ENCODE results near the gene CBL.

DNA sequence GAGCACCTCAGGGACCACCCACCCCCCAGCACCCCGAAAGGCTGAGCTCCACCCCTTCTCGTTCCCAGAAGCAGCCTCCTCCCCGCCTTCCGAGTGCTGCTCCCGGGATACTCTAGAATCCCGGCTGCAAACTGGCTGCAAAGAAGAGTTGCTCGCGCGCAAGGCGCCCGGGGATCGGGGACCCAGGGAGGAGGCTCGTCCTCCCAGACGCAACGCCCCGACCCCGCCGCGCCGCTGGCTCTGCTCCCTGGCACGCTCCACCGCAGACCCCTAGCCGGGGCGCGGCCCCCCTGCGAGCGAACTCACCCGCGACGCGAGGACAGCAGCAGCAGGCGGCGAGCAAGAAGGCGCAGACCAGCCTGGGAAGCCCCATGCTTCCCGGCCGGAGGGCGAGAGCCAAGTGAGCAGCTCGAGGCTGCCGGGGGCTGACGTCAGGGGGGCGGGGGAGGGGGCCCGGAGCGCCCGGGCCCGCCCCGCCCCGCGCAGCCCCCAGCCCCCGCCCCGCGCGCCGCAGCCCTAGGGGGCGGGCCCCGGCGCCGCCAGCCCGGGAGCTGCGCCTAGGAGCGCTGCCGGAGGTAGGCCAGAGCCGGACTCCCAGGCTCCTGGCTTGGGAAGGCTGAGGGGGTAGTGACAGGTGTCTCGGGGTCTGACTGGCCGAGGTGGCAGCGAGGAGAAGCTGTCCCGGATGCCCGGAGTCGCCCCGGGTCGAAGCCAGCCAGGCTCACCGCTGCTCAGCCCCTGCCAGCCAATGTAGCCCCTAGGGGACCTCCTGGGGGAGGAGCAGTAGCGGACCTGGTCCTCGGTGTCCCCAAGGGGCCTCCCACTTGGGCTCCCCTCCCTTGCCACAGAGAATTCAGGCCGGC, 110.8 kb downstream of the CBL start, which contains the start of gene MCAM:
- TF ChIP-seq, protein P1, sequence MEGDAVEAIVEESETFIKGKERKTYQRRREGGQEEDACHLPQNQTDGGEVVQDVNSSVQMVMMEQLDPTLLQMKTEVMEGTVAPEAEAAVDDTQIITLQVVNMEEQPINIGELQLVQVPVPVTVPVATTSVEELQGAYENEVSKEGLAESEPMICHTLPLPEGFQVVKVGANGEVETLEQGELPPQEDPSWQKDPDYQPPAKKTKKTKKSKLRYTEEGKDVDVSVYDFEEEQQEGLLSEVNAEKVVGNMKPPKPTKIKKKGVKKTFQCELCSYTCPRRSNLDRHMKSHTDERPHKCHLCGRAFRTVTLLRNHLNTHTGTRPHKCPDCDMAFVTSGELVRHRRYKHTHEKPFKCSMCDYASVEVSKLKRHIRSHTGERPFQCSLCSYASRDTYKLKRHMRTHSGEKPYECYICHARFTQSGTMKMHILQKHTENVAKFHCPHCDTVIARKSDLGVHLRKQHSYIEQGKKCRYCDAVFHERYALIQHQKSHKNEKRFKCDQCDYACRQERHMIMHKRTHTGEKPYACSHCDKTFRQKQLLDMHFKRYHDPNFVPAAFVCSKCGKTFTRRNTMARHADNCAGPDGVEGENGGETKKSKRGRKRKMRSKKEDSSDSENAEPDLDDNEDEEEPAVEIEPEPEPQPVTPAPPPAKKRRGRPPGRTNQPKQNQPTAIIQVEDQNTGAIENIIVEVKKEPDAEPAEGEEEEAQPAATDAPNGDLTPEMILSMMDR (IDR thresholded peaks at IDR 0.05) = no peak
- TF ChIP-seq, protein P2, sequence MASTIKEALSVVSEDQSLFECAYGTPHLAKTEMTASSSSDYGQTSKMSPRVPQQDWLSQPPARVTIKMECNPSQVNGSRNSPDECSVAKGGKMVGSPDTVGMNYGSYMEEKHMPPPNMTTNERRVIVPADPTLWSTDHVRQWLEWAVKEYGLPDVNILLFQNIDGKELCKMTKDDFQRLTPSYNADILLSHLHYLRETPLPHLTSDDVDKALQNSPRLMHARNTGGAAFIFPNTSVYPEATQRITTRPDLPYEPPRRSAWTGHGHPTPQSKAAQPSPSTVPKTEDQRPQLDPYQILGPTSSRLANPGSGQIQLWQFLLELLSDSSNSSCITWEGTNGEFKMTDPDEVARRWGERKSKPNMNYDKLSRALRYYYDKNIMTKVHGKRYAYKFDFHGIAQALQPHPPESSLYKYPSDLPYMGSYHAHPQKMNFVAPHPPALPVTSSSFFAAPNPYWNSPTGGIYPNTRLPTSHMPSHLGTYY (CRISPR knock-in tag; IDR thresholded peaks at IDR 0.05) = no peak
- no peak for TF ChIP-seq GABPB1 (CRISPR knock-in tag; IDR thresholded peaks at IDR 0.05)
- TF ChIP-seq, protein P3, sequence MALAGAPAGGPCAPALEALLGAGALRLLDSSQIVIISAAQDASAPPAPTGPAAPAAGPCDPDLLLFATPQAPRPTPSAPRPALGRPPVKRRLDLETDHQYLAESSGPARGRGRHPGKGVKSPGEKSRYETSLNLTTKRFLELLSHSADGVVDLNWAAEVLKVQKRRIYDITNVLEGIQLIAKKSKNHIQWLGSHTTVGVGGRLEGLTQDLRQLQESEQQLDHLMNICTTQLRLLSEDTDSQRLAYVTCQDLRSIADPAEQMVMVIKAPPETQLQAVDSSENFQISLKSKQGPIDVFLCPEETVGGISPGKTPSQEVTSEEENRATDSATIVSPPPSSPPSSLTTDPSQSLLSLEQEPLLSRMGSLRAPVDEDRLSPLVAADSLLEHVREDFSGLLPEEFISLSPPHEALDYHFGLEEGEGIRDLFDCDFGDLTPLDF (CRISPR knock-in tag; IDR thresholded peaks at IDR 0.05) = no peak
- TF ChIP-seq, protein P4, sequence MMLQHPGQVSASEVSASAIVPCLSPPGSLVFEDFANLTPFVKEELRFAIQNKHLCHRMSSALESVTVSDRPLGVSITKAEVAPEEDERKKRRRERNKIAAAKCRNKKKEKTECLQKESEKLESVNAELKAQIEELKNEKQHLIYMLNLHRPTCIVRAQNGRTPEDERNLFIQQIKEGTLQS (CRISPR knock-in tag; conservative IDR thresholded peaks at IDR 0.05) = no peak
